ENCODE measurements around the gene C1GALT1. TPM values are rescaled to one million over a fixed set of nuclear protein-coding genes. Genes with fewer than 3 reads are reported as not detected.
"Not testable (repeated sequence)": the region's sequence is repeated elsewhere in the genome, so short reads cannot be mapped to it uniquely, and the experiment has no call there.

Gene C1GALT1
- total RNA-seq, 4 donors from 2014 or later = 6.8 to 37.6 (median 16.3) TPM

DNA sequence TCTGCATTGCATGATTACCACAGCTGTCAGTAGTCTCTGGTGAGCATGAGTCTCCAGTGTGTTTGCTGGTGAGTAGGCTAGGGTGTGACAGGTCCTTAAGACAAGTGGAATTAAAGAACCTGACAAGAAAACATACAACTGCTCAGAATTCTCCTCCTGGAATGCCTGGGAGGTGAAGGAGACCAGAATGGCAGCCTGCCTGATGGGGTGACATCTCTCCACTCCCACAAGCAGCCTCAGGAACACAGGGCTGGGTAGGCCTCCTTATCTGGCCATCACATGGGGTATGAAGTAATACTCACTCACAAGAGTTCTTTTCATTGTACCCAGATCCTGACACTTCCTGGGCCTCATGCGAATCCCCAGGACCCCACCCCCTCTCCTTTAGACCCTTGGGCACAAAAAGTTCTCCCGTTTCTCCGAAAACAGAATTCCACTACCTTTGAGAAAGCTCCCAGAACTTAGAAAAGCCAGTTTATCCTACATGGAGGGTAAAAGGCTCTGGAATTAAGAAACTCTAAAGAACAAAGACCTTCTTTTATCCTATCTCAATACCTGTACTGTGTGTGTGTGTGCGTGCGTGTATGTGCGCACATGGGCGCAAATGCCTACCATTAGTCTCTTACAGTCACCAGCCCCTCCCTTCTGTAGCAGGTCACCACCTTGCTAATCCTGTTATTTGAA is 33.4 kb upstream of the C1GALT1 start:
- no peak for TF ChIP-seq EP300 (IDR thresholded peaks at IDR 0.05; ENCODE audit: low read depth)
- no peak for TF ChIP-seq POLR2A (IDR thresholded peaks at IDR 0.05)
- TF ChIP-seq POLR2AphosphoS5 (IDR thresholded peaks at IDR 0.05) = no peak
- TF ChIP-seq, protein P1, sequence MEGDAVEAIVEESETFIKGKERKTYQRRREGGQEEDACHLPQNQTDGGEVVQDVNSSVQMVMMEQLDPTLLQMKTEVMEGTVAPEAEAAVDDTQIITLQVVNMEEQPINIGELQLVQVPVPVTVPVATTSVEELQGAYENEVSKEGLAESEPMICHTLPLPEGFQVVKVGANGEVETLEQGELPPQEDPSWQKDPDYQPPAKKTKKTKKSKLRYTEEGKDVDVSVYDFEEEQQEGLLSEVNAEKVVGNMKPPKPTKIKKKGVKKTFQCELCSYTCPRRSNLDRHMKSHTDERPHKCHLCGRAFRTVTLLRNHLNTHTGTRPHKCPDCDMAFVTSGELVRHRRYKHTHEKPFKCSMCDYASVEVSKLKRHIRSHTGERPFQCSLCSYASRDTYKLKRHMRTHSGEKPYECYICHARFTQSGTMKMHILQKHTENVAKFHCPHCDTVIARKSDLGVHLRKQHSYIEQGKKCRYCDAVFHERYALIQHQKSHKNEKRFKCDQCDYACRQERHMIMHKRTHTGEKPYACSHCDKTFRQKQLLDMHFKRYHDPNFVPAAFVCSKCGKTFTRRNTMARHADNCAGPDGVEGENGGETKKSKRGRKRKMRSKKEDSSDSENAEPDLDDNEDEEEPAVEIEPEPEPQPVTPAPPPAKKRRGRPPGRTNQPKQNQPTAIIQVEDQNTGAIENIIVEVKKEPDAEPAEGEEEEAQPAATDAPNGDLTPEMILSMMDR (IDR thresholded peaks at IDR 0.05) = no peak
- intact Hi-C loops (cut with DNase I; ENCODE audit: low total_unique reads) = no loop called here

DNA sequence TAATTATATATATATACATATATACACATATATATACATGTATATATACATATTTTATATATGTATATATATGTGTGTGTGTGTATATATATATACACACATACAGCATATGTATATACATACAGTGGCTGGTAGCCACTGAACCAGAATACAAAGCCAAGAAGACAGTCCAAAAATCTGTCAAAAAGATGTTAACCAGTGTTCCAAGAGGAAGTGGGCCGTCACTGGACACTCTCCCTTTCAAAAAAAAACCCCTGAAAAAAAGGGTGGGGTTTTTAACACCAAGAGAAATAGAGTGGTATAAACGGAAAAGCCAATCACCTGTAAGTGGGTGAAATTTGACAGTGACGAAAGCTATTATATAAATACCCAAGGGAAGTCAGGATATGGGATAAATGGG is 31.1 kb upstream of the C1GALT1 start:
- Histone ChIP-seq H3K9me3 (no peaks in the 10 kb centered on the region), H3K4me3 (no peak overlapping the region), H3K36me3 (no peaks in the 10 kb centered on the region), H3K27me3 (no peaks in the 10 kb centered on the region), H3K4me1 (no peaks in the 10 kb centered on the region), H3K27ac (no peak overlapping the region)
- DNase-seq = no peak
- intact Hi-C loops (cut with DNase I; ENCODE audit: low total_unique reads) (no loop called here), in situ Hi-C loops (cut with MboI; ENCODE audit: low pct_ligation_motif_present in 1 of 4, low pct_unique_long_range_greater_than_20kb in 1 of 4, low sequenced_read_pairs in 3 of 4) (no loop called here)
- WGBS, 2 donors (ENCODE audit: low coverage in 1 of 2) = 61% methylated on average over 3 of the region's 3 CpGs
- no peak for TF ChIP-seq EP300 (IDR thresholded peaks at IDR 0.05; ENCODE audit: low read depth)
- TF ChIP-seq, protein P1 (IDR thresholded peaks at IDR 0.05) = no peak
- no peak for TF ChIP-seq POLR2A (IDR thresholded peaks at IDR 0.05)
- TF ChIP-seq POLR2AphosphoS5 (IDR thresholded peaks at IDR 0.05) = no peak

More for the DNA sequence above, 33.4 kb upstream of the C1GALT1 start:
- H3K4me3 ChIP-seq = no peak overlapping the region
- H3K27ac ChIP-seq = no peak overlapping the region
- in situ Hi-C loops (cut with MboI; ENCODE audit: low pct_ligation_motif_present in 1 of 4, low pct_unique_long_range_greater_than_20kb in 1 of 4, low sequenced_read_pairs in 3 of 4) = no loop called here
- no peaks in the 10 kb centered on the region for H3K27me3 ChIP-seq
- no peaks in the 10 kb centered on the region for H3K9me3 ChIP-seq
- no peaks in the 10 kb centered on the region for H3K36me3 ChIP-seq
- no peak for DNase-seq
- no peaks in the 10 kb centered on the region for H3K4me1 ChIP-seq
- WGBS, 2 donors (ENCODE audit: low coverage in 1 of 2) = 75 to 97% methylated on average over 7 of the region's 7 CpGs

DNA sequence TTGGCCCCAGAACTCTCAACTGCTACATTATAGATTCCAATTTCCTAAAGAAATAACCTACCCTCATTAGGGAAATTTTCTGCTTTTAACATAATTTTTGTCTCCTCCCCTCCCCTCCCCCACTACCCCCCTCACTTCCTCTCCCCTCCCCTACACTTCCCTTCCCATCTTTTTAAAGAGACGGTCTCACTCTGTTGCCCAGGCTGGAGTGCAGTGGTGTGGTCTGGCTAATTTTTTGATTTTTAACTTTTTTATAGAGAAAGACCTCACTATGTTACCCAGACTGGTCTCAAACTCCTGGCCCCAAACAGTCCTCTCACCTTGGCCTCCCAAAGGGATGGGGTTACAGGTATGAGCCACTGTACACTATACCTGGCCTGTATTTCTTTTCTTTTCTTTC is 30.5 kb upstream of the C1GALT1 start:
- Histone ChIP-seq H3K27ac (no peak overlapping the region), H3K36me3 (no peaks in the 10 kb centered on the region), H3K4me3 (no peak overlapping the region), H3K4me1 (peaks cover 0 to 3% (median 0%) of the 10 kb centered on the region in 4 donors), H3K27me3 (no peaks in the 10 kb centered on the region), H3K9me3 (no peaks in the 10 kb centered on the region)
- DNase-seq = no peak
- no peak for TF ChIP-seq POLR2A (IDR thresholded peaks at IDR 0.05)
- no peak for TF ChIP-seq POLR2AphosphoS5 (IDR thresholded peaks at IDR 0.05)
- TF ChIP-seq, protein P1 (IDR thresholded peaks at IDR 0.05) = no peak
- no peak for TF ChIP-seq EP300 (IDR thresholded peaks at IDR 0.05; ENCODE audit: low read depth)
- intact Hi-C loops (cut with DNase I; ENCODE audit: low total_unique reads) (no loop called here), in situ Hi-C loops (cut with MboI; ENCODE audit: low pct_ligation_motif_present in 1 of 4, low pct_unique_long_range_greater_than_20kb in 1 of 4, low sequenced_read_pairs in 3 of 4) (no loop called here)
- WGBS, 2 donors (ENCODE audit: low coverage in 1 of 2) = 63 to 82% methylated on average over 1 of the region's 1 CpG

DNA sequence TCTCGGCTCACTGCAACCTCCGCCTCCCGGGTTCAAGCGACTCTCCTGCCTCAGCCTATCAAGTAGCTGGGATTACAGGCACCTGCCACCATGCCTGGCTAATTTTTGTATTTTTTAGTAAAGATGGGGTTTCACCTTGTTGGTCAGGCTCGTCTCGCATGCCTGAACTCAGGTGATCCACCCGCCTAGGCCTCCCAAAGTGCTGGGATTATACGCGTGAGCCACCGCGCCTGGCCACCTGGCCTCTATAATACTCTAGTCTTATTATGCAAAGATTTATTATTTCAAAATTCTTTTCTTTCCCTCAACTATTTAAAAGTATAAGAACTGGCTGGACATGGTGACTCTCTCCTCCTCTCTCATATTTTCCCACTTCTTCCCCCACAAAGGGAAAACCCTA is 30.0 kb upstream of the C1GALT1 start:
- intact Hi-C loops (cut with DNase I; ENCODE audit: low total_unique reads) (no loop called here), in situ Hi-C loops (cut with MboI; ENCODE audit: low pct_ligation_motif_present in 1 of 4, low pct_unique_long_range_greater_than_20kb in 1 of 4, low sequenced_read_pairs in 3 of 4) (no loop called here)
- no peak overlapping the region for H3K4me3 ChIP-seq
- no peaks in the 10 kb centered on the region for H3K27me3 ChIP-seq
- H3K27ac ChIP-seq = no peak overlapping the region
- peaks cover 0 to 7% (median 0%) of the 10 kb centered on the region in 4 donors for H3K4me1 ChIP-seq
- WGBS, 2 donors (ENCODE audit: low coverage in 1 of 2) = 96 to 97% methylated on average over 7 to 11 of the region's 11 CpGs
- no peak for DNase-seq
- TF ChIP-seq POLR2AphosphoS5 (IDR thresholded peaks at IDR 0.05) = no peak
- H3K36me3 ChIP-seq = no peaks in the 10 kb centered on the region
- no peaks in the 10 kb centered on the region for H3K9me3 ChIP-seq

DNA sequence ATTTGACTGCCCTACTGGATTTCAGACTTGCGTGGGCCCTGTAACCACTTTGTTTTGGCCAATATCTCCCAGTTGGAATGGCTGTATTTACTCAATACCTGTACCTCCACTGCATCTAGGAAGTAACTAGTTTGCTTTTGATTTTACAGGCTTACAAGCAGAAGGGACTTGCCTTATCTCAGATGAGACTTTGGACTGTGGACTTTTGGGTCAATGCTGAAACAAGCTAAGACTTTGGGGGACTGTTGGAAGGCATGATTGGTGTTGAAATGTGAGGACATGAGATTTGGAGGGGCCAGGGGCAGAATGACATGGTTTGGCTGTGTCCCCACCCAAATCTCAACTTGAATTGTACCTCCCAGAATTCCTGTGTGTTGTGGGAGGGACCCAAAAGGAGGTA is 28.0 kb upstream of the C1GALT1 start:
- H3K36me3 ChIP-seq; in situ Hi-C loops (cut with MboI; ENCODE audit: low pct_ligation_motif_present in 1 of 4, low pct_unique_long_range_greater_than_20kb in 1 of 4, low sequenced_read_pairs in 3 of 4); H3K27ac ChIP-seq; H3K27me3 ChIP-seq; H3K4me3 ChIP-seq; DNase-seq; H3K9me3 ChIP-seq; intact Hi-C loops (cut with DNase I; ENCODE audit: low total_unique reads): not testable (repeated sequence)
- WGBS, 2 donors (ENCODE audit: low coverage in 1 of 2) = 47% methylated on average over 1 of the region's 1 CpG; no CpG with 5 or more reads in 1 of the 2 donors
- peaks cover 0 to 18% (median 0%) of the 10 kb centered on the region in 4 donors for H3K4me1 ChIP-seq
